Effector memory CD4-positive, alpha-beta T cell (primary cell): Measurements from ENCODE around the gene TRIO.
"Not testable (repeated sequence)": the region's sequence is repeated elsewhere in the genome, so short reads cannot be mapped to it uniquely, and the experiment has no call there.

Experiments used
- DNase-seq, 3 donors: peaks; one replicate each; pipeline ENCODE4 v3.0.0-alpha.2; 2020
- H3K27ac ChIP-seq: 2 replicates; pipeline ENCODE4 v1.7.0; 2013; ENCODE audit warnings: mild to moderate bottlenecking, low read length, moderate library complexity; ENCODE audit not compliant: insufficient read depth, poor library complexity, severe bottlenecking
- H3K27me3 ChIP-seq: replicated peaks from 2 replicates; pipeline ENCODE4 v1.7.0; 2013; ENCODE audit warnings: mild to moderate bottlenecking, low read length; ENCODE audit not compliant: insufficient read depth, control insufficient read depth, poor library complexity, severe bottlenecking
- H3K36me3 ChIP-seq: 2 replicates; pipeline ENCODE4 v1.7.0; 2013; ENCODE audit warnings: mild to moderate bottlenecking, low read length, moderate library complexity; ENCODE audit not compliant: control insufficient read depth, insufficient read depth
- H3K4me1 ChIP-seq: 2 replicates; pipeline ENCODE4 v1.7.0; 2013; ENCODE audit warnings: low read length, mild to moderate bottlenecking; ENCODE audit not compliant: control insufficient read depth, insufficient read depth, poor library complexity, severe bottlenecking
- H3K4me3 ChIP-seq: 2 replicates; pipeline ENCODE4 v1.7.0; 2013; ENCODE audit warnings: low read length, low read depth, mild to moderate bottlenecking; ENCODE audit not compliant: insufficient read depth, poor library complexity, severe bottlenecking
- H3K9me3 ChIP-seq: 2 replicates; pipeline ENCODE4 v1.7.0; 2013; ENCODE audit warnings: mild to moderate bottlenecking, low read length, moderate library complexity; ENCODE audit not compliant: control insufficient read depth

TRIO gene

DNA sequence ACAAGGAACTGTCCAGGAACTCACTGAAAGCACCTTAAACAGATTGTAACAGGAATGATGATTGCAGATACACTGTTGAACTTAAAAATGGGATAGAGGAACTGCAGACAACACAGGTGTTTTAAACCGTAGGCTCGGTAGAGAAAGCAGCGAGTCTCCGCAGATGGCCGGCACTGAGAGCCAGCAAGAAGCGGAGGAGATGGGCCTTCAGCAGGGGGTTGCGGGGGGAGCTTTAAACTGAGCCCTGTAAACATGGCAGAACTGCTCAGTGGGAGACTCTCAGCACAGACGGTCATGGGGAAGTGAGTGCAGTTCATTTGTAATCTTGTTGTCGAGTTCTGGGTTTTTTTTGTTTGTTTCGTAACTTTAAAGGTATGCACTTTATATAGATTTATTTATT, 283.4 kb downstream of the TRIO start:
- no peaks in the 10 kb centered on the region for H3K36me3 ChIP-seq
- no peaks in the 10 kb centered on the region for H3K4me1 ChIP-seq

DNA sequence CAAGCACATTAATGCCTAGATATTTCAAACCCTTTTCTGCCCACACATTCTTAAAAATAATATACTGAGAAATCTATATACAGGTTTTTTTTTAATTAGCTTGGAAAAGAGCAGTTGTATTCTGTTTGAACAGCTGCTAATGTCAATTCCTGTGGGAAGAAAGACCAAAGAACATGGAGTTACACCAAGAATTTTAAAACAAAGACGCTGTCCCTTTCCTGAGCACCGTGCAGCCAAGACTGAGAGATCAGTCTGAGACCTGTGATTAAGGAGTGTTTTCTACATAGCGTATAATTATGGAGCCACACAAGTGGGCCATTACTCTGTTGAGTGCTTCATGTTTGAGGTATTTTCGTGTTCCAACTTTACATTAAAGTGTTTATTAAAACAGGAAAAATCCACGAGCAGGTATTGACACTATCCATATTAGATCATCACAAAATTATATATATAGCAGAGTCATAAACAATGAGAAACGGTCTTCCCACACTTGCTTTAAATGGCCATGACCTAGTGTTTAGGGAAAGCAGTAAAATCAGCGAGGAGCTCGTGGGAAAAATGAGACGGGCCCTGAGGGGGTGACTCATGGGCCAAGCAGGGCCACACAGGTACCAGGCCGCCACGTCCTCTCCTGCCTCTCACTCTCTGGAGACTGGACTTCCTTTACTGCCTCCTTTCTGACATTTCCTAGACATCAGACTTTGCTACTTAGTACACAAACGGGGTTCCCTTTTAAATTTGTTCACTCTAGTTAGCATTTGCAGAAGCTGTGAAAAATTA, 285.4 kb downstream of the TRIO start:
- no peak for DNase-seq
- no peaks in the 10 kb centered on the region for H3K9me3 ChIP-seq
- H3K27me3 ChIP-seq, result no peaks in the 10 kb centered on the region
- H3K27ac ChIP-seq, result no peak overlapping the region
- no peaks in the 10 kb centered on the region for H3K36me3 ChIP-seq
- no peak overlapping the region for H3K4me3 ChIP-seq
- H3K4me1 ChIP-seq, result no peaks in the 10 kb centered on the region

More for the DNA sequence above, 283.4 kb downstream of the TRIO start:
- no peak overlapping the region for H3K27ac ChIP-seq
- no peak for DNase-seq
- H3K27me3 ChIP-seq, result no peaks in the 10 kb centered on the region
- no peak overlapping the region for H3K4me3 ChIP-seq
- H3K9me3 ChIP-seq, result no peaks in the 10 kb centered on the region

DNA sequence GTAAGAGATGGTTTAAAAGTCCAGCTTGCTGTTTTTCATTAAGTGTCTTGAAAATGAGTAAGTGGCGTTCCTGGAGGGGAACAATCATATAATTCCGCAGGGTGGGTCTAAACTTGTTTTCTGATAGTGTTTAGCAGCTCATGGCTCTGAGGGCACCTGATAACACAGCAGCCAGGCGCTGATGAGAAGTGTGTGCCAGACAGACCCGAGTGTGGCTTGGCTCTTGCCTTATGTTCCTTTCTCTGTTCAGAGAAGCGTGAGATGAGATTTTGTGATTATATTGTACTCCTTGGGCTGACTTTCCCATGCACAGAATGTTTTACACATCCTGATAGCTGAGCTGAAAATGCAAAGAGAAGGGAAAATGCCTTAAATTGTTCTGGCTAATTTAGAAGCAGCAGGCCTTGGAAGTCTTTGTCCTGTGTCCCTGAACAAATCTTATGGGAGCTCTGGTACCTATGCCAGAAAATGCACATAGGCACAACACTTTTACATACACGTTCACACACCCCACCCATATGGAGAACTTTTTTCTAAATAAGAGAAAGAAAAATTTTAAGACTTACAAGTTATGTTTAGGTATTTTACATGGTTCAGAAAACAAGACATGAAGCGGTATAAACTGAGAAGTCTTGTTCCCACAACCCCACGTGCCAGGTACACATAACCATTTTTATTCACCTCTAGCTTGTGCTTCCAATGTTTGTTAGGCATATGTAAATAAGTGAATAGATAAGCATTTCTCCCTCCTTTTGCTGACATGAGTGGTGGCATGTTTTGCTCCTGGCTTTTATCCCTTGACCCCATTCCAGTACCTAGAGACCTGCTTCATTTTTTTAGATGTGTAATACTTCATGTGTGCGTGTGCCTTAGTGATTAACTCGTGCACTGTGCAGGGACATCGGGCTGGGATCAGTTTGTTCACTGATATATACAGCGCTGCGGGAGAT, 286.2 kb downstream of the TRIO start:
- H3K4me3 ChIP-seq, result no peak overlapping the region
- H3K27me3 ChIP-seq, result no peaks in the 10 kb centered on the region
- no peaks in the 10 kb centered on the region for H3K9me3 ChIP-seq
- no peak overlapping the region for H3K27ac ChIP-seq
- H3K4me1 ChIP-seq, result no peaks in the 10 kb centered on the region
- H3K36me3 ChIP-seq, result no peaks in the 10 kb centered on the region
- no peak for DNase-seq

DNA sequence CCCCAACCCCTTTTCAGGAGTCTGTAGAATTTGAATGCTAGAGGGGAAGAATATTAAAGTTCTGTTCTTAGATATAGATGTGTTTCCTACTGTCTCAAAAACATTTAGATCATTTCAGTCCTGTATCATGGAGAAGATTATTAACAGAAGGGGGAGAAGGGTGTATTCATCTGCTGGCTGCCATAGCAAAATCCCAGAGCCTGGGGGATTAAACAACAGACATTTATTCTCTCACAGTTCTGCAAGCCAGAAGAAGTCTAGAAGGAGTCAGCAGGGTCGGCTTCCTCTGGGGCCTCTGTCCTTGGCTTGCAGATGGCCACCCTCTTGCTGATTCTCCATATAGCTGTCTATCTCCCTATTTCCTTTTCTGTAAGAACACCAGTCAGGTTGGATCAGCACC, 288.4 kb downstream of the TRIO start:
- no peaks in the 10 kb centered on the region for H3K36me3 ChIP-seq
- no peak for DNase-seq
- H3K27me3 ChIP-seq, result no peaks in the 10 kb centered on the region
- no peaks in the 10 kb centered on the region for H3K4me1 ChIP-seq
- no peak overlapping the region for H3K27ac ChIP-seq
- no peak overlapping the region for H3K4me3 ChIP-seq
- H3K9me3 ChIP-seq, result no peaks in the 10 kb centered on the region

DNA sequence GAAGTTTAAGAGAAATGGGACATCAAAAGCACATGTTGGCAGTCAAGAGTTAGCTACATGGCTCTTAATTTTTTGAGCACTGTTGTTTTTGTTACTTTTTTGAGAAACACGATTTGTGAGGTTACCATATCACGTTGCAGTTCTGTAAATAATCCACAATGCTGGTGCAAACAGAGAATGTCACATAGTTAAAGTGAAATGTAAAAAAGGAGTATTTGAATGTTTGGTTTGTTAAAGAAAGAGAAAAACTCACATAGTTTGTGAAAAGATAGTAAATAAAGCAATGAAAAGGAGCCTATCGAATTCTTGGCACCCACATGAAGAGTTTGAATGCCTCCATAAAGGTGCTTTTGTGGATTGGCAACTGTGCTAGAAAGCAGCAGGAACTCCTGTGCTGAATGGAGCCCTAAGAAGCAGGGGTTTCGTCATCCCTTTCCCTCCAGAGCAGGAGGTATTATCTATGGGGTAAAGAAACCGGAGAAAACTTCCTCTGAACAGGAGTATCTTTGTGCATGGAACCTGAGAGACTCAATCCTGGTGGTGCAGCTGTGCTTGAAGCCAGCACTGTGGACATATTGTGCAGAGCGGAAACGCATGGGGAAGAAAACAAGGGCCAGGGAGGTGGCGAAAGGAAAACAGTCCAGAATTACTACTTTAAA, 289.9 kb downstream of the TRIO start:
- no peak overlapping the region for H3K27ac ChIP-seq
- H3K4me1 ChIP-seq, result no peaks in the 10 kb centered on the region
- no peaks in the 10 kb centered on the region for H3K9me3 ChIP-seq
- no peak for DNase-seq
- no peaks in the 10 kb centered on the region for H3K36me3 ChIP-seq
- no peaks in the 10 kb centered on the region for H3K27me3 ChIP-seq
- no peak overlapping the region for H3K4me3 ChIP-seq

DNA sequence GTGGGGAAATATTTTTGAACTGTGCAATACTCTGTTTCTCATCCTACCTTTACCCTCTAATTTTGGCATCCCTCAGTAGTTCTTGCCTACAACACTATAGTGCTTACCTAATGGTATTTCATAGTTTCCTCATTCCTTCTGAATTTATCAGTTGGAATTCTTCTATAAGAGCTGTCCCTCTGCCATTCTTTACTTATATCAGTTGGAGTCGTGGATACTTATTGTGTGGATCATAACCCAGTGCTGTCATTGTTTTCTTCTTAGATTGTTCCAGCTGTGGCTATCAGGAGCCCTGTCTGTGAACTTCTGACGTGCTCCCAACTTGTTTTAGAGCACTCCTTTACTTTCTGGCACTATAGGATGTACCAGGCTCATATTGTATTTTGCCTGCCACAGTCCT, 292.3 kb downstream of the TRIO start:
- Histone ChIP-seq H3K36me3 (no peaks in the 10 kb centered on the region), H3K27me3 (no peaks in the 10 kb centered on the region), H3K4me3 (no peak overlapping the region), H3K4me1 (no peaks in the 10 kb centered on the region), H3K9me3 (no peaks in the 10 kb centered on the region), H3K27ac (no peak overlapping the region)
- DNase-seq, result no peak

DNA sequence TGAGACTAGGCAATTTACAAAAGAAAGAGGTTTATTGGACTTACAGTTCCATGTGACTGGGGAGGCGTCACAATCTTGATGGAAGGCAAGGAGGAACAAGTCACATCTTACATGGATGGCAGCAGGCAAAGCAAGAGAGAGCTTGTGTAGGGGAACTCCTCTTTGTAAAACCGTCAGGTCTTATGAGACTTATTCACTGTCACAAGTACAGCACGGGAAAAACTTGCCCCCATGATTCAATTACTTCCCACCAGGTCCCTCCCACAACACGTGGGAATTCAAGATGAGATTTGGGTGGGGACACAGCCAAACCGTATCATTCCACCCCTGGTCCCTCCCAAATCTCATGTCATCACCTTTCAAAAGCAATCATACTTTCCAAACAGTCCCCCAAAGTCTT, 293.0 kb downstream of the TRIO start:
- not testable (repeated sequence) for H3K36me3 ChIP-seq, H3K27ac ChIP-seq, H3K4me3 ChIP-seq, H3K9me3 ChIP-seq, DNase-seq, H3K27me3 ChIP-seq, H3K4me1 ChIP-seq

DNA sequence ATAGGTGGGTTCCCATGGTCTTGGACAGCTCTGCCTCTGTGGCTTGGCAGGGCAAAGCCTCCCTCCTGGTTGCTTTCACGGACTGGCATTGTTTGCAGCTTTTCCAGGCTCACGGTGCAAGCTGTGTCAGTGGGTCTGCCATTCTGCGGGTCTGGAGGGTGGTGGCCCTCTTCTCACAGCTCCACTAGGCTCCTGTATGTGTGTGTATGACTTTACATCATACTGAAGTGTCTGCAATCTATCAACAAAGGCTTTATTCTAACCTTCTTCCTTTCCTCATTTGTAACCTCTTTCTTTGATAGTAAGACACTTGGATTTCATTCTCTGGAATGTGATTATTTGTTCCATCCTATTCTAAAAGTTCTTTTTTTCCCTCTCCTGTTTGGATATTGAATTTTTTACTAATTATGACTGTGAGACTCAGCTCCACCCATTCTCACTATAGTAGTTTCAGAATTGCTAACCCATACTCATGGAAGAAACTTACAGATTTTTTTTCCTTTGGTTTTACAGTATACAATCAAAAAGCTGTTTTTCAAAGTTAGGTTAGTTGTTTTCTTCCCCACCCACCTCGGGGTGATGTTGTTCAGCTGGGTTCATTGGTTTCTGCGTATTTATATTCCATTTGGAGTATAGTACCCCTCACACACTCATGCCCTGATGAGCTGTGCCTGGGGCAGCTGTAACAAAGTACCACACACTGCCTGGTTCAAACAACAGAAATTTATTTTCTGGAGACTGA, 293.8 kb downstream of the TRIO start:
- Histone ChIP-seq H3K4me1 (no peaks in the 10 kb centered on the region), H3K4me3 (no peak overlapping the region), H3K36me3 (no peaks in the 10 kb centered on the region), H3K27ac (no peak overlapping the region), H3K27me3 (no peaks in the 10 kb centered on the region), H3K9me3 (no peaks in the 10 kb centered on the region)
- DNase-seq, result no peak

DNA sequence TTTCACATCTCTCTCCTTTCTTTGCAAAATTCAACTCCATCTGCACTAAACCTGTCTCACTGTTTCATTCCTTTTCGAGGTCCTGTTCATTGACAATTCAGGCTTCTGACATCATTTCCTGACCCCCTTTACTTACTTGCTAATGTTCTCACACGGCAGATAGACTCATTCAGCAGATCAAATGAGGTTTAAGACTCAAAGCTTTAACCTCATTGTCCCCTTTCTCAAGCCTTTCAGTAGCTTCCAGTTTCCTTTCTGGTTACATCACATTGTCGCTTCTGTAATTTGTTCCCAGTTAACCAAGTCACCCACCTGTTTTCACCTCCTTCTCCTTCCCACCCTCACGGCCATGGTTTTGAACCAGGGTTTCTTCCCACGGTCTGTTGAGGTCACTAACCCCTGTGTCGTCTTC, 295.1 kb downstream of the TRIO start:
- H3K4me3 ChIP-seq, result no peak overlapping the region
- no peaks in the 10 kb centered on the region for H3K36me3 ChIP-seq
- no peaks in the 10 kb centered on the region for H3K27me3 ChIP-seq
- no peak overlapping the region for H3K27ac ChIP-seq
- H3K9me3 ChIP-seq, result no peaks in the 10 kb centered on the region
- H3K4me1 ChIP-seq, result no peaks in the 10 kb centered on the region
- no peak for DNase-seq
